SJCRH30 (cell line): Measurements from ENCODE around the gene TMEM150B. TPM values are rescaled to one million over a fixed set of nuclear protein-coding genes. Genes with fewer than 3 reads are reported as not detected.

Experiments
- DNase-seq, 2 experiments: peaks; one replicate each; pipeline ENCODE4 v3.0.0-alpha.2; 2015 to 2020
- H3K27ac ChIP-seq: fragments of 250-450 bp; sonication (Bioruptor Pico); 2 replicates; pipeline ENCODE4 v1.5.1; 2020; ENCODE audit warnings: mild to moderate bottlenecking, moderate library complexity
- H3K27me3 ChIP-seq: fragments of 250-450 bp; sonication (Bioruptor Pico); 2 replicates; pipeline ENCODE4 v1.5.1; 2020; ENCODE audit warnings: mild to moderate bottlenecking, moderate library complexity
- H3K36me3 ChIP-seq: fragments of 250-450 bp; sonication (Bioruptor Pico); 2 replicates; pipeline ENCODE4 v1.5.1; 2020; ENCODE audit warnings: mild to moderate bottlenecking, moderate library complexity
- H3K4me1 ChIP-seq: fragments of 250-450 bp; sonication (Bioruptor Pico); 2 replicates; pipeline ENCODE4 v1.5.1; 2020; ENCODE audit warnings: mild to moderate bottlenecking, moderate library complexity
- H3K4me3 ChIP-seq: fragments of 250-450 bp; sonication (Bioruptor Pico); 2 replicates; pipeline ENCODE4 v1.5.1; 2020; ENCODE audit warnings: mild to moderate bottlenecking, moderate library complexity
- H3K9me3 ChIP-seq: fragments of 250-450 bp; sonication (Bioruptor Pico); replicated peaks from 2 replicates; pipeline ENCODE4 v1.5.1; 2020; ENCODE audit warnings: mild to moderate bottlenecking, moderate library complexity
- total RNA-seq: library from RNA; depleted of rRNA; stranded (reverse); fragments of >200 nt; shearing (Covaris generic); gene quantifications from 2 replicates; pipeline ENCODE4 v1.2.3, GENCODE V29; 2014

The TMEM150B gene
- total RNA-seq, 1 experiment from 2014 or later: not detected

- DNase-seq: no peak
- H3K27me3 ChIP-seq: no peaks in the 10 kb centered on the region
- no peaks in the 10 kb centered on the region for H3K9me3 ChIP-seq
- H3K36me3 ChIP-seq: peaks cover 9% of the 10 kb centered on the region
- no peak overlapping the region for H3K27ac ChIP-seq
- no peak overlapping the region for H3K4me3 ChIP-seq
- H3K4me1 ChIP-seq: peaks cover 27% of the 10 kb centered on the region
Observed at GRCh38 chr19:55347442-55348009, 22.4 kb upstream of the TMEM150B start.

DNA sequence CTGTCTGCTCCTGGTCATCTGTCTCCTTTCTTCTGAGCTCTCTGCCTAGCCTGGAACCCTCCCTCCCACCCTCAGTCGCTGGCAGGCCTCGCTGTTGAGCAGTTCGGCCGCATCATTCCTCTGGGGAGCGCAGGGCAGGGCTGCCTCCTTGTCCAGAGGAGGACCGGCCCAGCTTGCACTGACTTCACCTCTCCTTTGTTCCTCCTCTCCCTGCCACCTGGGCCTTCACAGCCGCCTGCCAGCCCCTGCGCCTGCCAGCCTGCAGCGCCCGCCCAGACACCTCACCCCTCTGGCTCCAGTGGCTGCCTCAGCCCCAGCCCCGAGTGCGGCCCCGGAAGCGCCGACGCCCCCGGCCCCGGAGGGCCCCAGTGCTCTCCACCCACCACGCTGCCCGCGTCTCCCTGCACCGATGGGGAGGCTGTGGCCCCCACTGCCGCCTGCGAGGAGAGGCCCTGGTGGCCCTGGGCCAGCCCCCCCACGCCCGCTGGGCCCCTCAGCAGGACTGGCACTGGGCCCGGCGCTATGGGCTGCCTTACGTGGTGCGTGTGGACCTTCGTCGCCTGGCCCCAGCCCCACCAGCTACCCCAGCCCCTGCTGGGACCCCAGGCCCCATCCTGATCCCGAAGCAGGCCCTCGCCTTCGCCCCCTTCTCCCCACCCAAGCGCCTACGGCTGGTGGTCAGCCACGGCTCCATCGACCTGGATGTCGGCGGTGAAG lies 21.7 kb upstream of the TMEM150B start:
- DNase-seq: no peak
- Histone ChIP-seq H3K27ac (no peak overlapping the region), H3K4me3 (no peak overlapping the region), H3K36me3 (peaks cover 9% of the 10 kb centered on the region), H3K9me3 (no peaks in the 10 kb centered on the region), H3K4me1 (peaks cover 27% of the 10 kb centered on the region), H3K27me3 (no peaks in the 10 kb centered on the region)

GRCh38 chr19:55345818-55346724 lies 20.9 kb upstream of the TMEM150B start:
- no peaks in the 10 kb centered on the region for H3K9me3 ChIP-seq
- no peak overlapping the region for H3K4me3 ChIP-seq
- H3K4me1 ChIP-seq: peaks cover 31% of the 10 kb centered on the region
- no peaks in the 10 kb centered on the region for H3K27me3 ChIP-seq
- peak; percentile 69 to 82 for DNase-seq
- H3K36me3 ChIP-seq: peaks cover 9% of the 10 kb centered on the region
- no peak overlapping the region for H3K27ac ChIP-seq

GRCh38 chr19:55345101-55345817 lies 20.1 kb upstream of the TMEM150B start:
- H3K4me1 ChIP-seq: peaks cover 31% of the 10 kb centered on the region
- no peaks in the 10 kb centered on the region for H3K27me3 ChIP-seq
- no peak overlapping the region; the same call in 1 of the 2 replicates for H3K27ac ChIP-seq
- H3K36me3 ChIP-seq: peaks cover 9% of the 10 kb centered on the region
- H3K9me3 ChIP-seq: no peaks in the 10 kb centered on the region
- no peak for DNase-seq
- no peak overlapping the region for H3K4me3 ChIP-seq

DNA sequence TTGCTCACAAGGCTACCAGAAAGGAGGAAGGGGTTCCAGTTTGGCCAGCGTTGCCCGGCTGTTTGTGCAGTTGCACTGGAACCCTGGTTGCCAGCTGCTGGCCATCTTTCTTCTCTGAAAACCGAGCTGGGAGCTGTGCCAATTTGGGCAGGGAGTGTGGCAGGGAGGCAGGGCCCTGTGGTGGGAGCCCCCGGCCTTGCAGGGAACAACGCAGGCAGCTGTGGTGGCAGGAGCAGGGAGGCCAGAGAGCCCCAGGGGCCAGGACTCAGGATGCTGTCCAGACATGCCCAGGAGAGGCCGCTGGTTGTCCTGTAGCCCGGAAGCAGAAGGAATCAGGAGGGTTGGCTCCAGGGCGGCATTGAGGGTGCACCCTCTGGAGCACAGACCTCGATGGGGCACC lies 19.3 kb upstream of the TMEM150B start:
- DNase-seq: peak; percentile 92 to 93
- Histone ChIP-seq H3K4me3 (no peak overlapping the region), H3K27me3 (no peaks in the 10 kb centered on the region), H3K36me3 (peaks cover 7% of the 10 kb centered on the region), H3K27ac (peak overlapping the region; percentile 16; the same call in 1 of the 2 replicates), H3K4me1 (peaks cover 31% of the 10 kb centered on the region), H3K9me3 (no peaks in the 10 kb centered on the region)

- no peak for DNase-seq
- Histone ChIP-seq H3K36me3 (peaks cover 4% of the 10 kb centered on the region), H3K27ac (no peak overlapping the region), H3K27me3 (no peaks in the 10 kb centered on the region), H3K4me3 (peak overlapping the region; percentile 73), H3K9me3 (no peaks in the 10 kb centered on the region), H3K4me1 (peaks cover 31% of the 10 kb centered on the region)
Observed at GRCh38 chr19:55341595-55342531, 16.7 kb upstream of the TMEM150B start.

- Histone ChIP-seq H3K36me3 (peaks cover 4% of the 10 kb centered on the region), H3K27ac (peak overlapping the region; percentile 51; the same call in 1 of the 2 replicates), H3K27me3 (no peaks in the 10 kb centered on the region), H3K4me3 (peak overlapping the region; percentile 73), H3K4me1 (peaks cover 31% of the 10 kb centered on the region), H3K9me3 (no peaks in the 10 kb centered on the region)
- DNase-seq: peak; percentile 83 to 86
Observed at GRCh38 chr19:55341171-55341588, 16.0 kb upstream of the TMEM150B start.

DNA sequence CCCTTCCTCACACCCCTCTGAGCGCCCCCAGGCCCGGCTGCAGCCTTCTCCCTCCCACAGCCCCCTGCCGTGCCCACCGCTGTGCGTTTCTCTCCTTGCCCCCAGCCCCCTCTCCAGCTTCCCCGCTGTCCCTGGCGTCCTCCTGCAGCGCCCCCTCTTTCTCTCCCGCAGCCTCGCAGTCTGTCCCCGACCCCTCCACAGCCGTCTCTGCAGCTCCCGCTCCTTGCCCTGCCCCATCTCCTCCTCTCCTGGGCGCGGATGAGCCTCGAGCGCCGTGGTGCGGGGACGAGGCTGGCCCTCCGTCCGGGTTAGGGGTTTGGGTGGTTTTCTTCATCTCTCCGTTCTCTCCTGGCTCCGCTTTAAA lies 15.6 kb upstream of the TMEM150B start:
- peaks cover 27% of the 10 kb centered on the region for H3K4me1 ChIP-seq
- no peaks in the 10 kb centered on the region for H3K27me3 ChIP-seq
- H3K27ac ChIP-seq: peak overlapping the region; percentile 51; the same call in 1 of the 2 replicates
- DNase-seq: peak; percentile 63
- H3K36me3 ChIP-seq: peaks cover 4% of the 10 kb centered on the region; the same call in 1 of the 2 replicates
- no peaks in the 10 kb centered on the region for H3K9me3 ChIP-seq
- H3K4me3 ChIP-seq: peak overlapping the region; percentile 73

DNA sequence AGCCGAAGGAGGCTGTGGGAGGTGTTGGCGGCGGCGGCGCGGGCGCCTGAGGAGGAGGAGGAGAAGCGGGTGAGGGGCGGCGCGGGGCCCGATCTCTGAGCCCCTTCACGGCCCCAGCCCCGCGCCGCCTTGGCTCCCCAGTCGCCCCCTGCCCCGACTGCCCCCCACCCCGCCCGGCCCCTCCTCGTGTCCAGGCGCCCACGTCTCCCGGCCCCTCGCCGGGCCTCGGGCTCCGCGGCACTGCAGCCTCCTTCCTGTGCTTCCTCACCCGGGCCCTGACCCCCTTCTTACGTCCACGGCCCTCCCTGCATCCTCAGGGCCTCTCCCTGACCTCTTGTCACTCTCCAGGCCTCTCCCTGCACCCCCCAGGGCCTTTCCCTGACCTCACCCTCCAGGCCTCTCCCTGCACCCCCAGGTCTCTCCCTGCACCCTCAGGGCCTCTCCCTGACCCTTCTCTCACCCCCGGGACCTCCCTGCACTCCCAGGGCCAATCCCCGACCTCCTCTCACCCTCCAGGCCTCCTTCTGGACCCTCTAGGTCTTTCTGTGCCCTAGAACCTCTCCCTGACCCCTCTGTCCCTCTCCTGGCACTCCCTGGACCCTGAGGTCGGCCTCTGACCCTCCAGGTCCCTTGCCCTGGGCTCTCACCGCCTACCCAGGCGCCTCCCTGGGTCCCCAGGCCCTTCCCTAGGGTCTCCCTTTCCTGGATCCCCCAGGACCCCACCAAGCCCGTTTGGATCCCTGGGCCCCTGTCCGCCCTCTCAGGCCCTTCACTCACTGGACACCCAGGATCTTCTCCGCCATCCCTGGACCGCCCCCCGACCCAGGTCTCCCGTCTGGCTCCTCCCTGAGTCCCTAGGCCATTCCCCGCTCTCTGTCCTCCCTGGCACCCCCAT lies 15.0 kb upstream of the TMEM150B start:
- Histone ChIP-seq H3K27me3 (no peaks in the 10 kb centered on the region), H3K4me1 (peaks cover 21% of the 10 kb centered on the region), H3K9me3 (no peaks in the 10 kb centered on the region), H3K4me3 (peak overlapping the region; percentile 73), H3K36me3 (peaks cover 4% of the 10 kb centered on the region; the same call in 1 of the 2 replicates), H3K27ac (peak overlapping the region; percentile 51)
- peak; percentile 35 to 43 for DNase-seq

DNA sequence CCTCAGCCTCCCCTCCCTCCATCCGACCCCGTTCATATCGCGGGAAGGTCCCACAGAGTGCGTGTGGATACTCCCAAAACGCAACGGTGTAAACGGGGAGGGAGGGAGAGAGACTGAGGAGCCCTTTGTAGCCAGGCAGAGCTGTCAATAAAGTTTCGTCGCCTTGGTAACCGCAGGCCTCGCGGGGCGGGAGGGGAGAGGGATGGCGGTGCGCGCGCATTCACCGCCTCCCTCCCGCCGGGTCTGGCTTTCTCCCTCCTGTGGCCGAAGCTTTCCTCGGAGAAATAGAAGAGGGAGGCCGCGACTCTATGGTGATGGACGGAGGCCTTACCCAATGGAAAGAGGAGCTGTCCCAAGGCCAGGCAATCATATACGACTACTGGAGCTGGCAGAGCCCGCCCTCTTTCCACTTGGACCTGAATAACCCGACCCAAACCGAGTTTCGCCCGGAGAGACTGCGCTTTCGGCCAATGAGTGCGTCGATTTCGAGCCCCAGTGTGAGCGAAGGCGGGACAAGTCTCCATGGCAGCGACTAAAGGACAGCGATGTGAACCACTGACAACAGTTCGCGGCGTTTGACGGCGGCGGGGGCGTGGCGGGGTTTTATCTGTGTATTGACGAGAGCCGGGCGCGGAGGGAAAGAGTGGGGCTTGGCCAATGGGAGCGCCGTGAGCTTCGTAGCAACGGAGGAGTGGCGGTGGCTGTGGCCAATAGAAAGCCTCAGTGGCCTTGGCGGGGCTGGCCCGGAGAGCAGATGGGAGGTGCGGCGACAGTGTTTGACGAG lies 14.2 kb upstream of the TMEM150B start, which contains the start of gene KMT5C:
KMT5C (plus strand) TSS at position 772 of the 784 bp plus-strand sequence. CDS start 2,061 bp downstream, outside the sequence.
- H3K4me3 ChIP-seq: peak within 1 kb of the TSS; percentile 73
- H3K36me3 ChIP-seq: peaks cover 4% of the 10 kb centered on the region; the same call in 1 of the 2 replicates
- peak within 1 kb of the TSS; percentile 91 for H3K27ac ChIP-seq
- H3K9me3 ChIP-seq: no peaks in the 10 kb centered on the region
- H3K4me1 ChIP-seq: peaks cover 12% of the 10 kb centered on the region
- DNase-seq: peak; percentile 100
- no peaks in the 10 kb centered on the region for H3K27me3 ChIP-seq

DNA sequence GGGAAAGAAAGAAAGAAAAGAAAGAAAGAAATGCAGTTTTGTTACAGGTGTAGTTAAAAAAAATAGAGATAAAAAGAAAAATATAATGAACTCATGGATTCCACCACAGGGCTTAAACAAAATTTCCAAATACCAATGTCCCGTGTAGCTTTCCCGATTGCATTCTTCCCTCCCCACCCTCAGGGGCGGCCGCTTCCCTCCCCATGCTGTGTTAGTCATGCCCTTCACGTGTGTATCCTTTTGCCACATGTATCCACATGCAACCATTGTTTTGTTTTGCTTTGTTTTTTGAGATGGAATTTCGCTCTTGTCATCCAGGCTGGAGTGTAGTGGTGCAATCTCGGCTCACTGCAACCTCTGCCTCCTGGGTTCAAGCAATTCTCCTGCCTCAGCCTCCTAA lies 11.0 kb upstream of the TMEM150B start:
- Histone ChIP-seq H3K9me3 (no peaks in the 10 kb centered on the region), H3K36me3 (no peaks in the 10 kb centered on the region), H3K27me3 (no peaks in the 10 kb centered on the region), H3K4me1 (no peaks in the 10 kb centered on the region), H3K27ac (no peak overlapping the region), H3K4me3 (no peak overlapping the region)
- DNase-seq: no peak

DNA sequence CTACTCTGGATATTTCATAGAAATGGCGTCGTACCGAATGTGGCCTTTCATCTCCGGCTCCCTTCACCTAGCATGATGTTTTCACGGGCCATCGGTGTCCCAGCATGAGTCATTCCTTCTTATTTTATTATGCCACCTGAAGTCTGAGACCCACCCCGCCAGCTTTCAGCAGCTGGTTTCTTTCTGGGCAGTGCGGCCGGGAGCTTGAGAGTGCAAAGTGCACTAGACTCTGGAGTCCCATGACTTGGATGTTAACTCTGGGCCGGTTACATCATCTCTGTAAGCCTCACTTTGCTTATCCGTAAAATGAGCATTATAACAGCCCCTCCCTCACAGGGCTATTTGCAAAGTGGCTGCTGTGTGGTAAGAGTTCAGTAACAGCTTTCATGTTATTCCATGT lies 8.7 kb upstream of the TMEM150B start:
- Histone ChIP-seq H3K27ac (no peak overlapping the region), H3K9me3 (no peaks in the 10 kb centered on the region), H3K4me3 (no peak overlapping the region), H3K36me3 (no peaks in the 10 kb centered on the region), H3K4me1 (no peaks in the 10 kb centered on the region), H3K27me3 (no peaks in the 10 kb centered on the region)
- DNase-seq: no peak
